Choroid plexus epithelial cell (primary cell): ENCODE data around the gene ANKRD60.
A peak's percentile ranks its signal among the peaks of the same experiment; 100 is the strongest.

Experiments used
- DNase-seq: peaks from one replicate; pipeline ENCODE4 v3.0.0-alpha.2; 2010; ENCODE audit warnings: low read depth
- H3K4me3 ChIP-seq: 2 replicates; pipeline ENCODE4 v1.5.1; 2011; ENCODE audit warnings: low read depth, mild to moderate bottlenecking, control low read depth, low read length, moderate library complexity
- CTCF ChIP-seq: conservative IDR thresholded peaks from 2 replicates; pipeline ENCODE4 v1.5.1; 2011; ENCODE audit warnings: low read depth, mild to moderate bottlenecking, control low read depth, inconsistent platforms, low read length, moderate library complexity

The ANKRD60 gene

DNA sequence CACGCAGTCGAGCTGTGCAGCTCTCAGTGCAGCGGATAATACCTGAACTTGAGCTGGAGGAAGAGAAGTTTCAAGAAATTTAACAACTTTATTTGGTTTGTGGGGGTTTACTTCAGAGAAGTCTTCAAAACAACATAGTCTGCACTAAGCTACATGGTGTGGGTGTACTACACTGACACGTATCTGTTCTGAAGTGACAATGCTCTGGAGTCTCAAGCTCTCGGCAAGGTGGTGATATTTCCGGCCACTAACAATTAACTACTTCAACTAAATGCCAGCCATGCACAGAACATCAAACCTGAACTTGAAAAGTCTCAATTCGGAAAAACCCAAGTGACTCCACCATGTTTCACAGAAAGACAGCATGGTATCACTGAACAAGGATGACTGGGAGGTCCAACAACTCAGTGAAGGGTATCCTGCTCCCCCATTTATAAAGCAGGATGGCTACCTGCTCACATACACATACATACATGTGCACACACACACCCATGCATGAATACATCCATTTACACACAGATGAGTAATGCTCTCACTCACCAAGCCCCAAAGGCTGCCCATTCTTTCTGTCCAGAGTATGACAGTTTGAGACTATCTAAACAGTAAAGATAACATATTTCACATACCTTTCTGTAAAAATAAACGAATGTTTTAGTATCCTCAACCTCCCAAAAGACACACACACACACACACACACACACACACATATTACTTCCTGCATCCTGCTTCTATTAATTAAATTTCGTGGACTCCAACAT, 15.4 kb upstream of the ANKRD60 start:
- H3K4me3 ChIP-seq, result no peak overlapping the region
- DNase-seq, result peak; percentile 46
- no peak for TF ChIP-seq CTCF

DNA sequence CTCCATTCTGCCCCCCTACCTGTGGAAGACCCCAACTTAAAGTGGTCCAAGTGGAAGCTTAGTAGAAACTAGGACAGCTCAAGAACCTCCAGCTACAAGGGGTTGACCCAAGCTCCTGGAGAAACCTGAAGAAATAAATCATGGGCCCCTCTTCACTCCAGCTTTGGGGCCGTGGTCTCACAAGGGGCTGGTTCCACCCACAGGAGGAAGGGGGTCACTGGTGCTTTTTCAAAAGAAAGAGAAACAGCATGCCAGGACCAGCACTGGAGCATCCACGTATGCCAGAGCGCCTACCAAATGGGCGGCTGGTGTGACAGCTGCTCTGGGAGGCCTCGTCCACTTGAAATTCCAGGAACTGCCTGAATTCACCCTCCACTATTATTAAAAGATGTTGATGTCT, 14.4 kb upstream of the ANKRD60 start:
- DNase-seq, result no peak
- H3K4me3 ChIP-seq, result no peak overlapping the region
- no peak for TF ChIP-seq CTCF

DNA sequence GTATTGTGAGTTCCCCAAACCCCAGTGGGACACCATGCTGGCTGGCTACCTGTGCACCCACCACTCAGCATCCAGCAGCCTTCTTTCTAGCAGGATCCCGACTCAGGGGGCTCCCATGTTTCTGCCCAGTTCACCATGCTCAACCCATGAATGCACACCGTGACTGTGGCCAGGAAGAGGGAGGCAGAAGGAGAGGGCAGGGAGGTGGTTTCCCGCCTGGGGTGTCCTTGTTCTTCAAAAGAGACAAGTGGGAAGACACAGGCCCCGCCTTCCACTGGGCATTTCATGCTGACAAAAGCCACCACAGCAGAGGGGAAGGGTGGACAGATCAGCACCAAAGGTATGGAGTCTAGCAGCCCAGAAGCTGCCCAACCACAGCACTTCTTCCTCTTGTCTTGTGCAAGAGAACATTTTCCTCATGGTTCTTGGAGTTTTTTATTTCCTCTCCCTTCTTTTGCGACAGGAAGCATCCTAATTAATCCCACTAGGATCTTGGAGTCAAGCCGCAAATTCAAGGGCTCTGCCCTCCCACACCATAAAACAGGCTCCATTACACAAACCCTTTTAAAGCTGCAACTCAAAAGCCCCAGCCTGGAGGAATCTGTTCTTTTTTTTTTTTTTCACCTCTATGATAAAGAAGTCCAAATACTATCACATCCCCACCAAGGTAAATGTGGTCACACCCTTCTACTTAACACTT, 13.5 kb upstream of the ANKRD60 start:
- H3K4me3 ChIP-seq, result no peak overlapping the region
- no peak for DNase-seq
- no peak for TF ChIP-seq CTCF

- DNase-seq, result no peak
- H3K4me3 ChIP-seq, result no peak overlapping the region
- no peak for TF ChIP-seq CTCF
These were observed 12.0 kb upstream of the ANKRD60 start for GRCh38 chr20:58240471-58240870.

- H3K4me3 ChIP-seq, result no peak overlapping the region
- peak; percentile 48 for TF ChIP-seq CTCF
- peak; percentile 63 for DNase-seq
These were observed 10.8 kb upstream of the ANKRD60 start for GRCh38 chr20:58239216-58239615.

DNA sequence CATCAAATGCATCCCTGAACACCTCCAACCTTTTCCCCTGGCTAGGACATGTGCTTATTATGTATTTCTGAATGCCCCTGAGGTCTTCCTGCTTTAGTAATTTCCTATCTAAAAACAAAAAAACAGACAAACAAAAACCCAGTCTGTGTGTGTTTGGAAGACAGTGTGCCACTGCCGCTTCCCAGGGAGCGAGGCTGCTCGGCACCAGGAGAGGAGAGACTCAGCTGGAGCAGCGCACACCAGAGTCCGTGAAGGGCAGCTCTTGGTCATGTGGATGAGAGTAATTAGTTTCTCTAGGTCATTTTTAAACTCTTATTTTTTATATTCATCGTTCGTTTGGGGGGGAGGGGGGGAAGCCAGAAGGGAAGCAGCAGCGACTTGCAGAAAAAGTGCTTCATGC, 10.0 kb upstream of the ANKRD60 start:
- H3K4me3 ChIP-seq, result peak overlapping the region; percentile 12
- peak; percentile 33 for DNase-seq
- TF ChIP-seq CTCF, result no peak
